HG03045 (cell line): Measurements from ENCODE around the gene ZNF581.

Experiments used
- ATAC-seq: cut with Tn5 transposase; IDR thresholded peaks from one replicate; pipeline ENCODE4 v1.9.1; 2021; ENCODE audit warnings: mild to moderate bottlenecking, moderate library complexity; ENCODE audit not compliant: unreplicated experiment

Gene ZNF581

DNA sequence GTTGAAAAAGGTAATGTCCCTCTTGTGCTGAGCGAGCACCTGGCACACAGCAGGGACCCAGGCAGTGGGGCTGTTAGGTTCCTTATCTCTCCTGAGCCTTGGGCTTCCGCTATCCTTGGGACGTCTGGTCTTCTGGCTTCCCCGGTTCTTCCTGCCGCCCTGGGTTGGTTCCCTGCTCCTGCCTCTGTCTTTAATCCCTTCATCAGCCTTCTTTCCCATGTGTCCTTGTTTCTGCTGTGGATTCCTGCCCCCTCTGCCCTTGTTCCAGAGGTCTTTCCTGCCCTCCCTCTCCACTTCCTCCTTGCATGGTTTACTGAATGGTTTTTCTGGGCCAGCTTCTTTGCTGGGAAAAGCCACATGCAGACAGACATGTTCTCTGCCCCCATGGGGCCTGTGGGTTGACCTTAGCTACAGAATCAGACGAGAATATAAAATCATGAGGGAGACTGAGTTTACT, 34.2 kb downstream of the ZNF581 start:
- ATAC-seq = no peak

DNA sequence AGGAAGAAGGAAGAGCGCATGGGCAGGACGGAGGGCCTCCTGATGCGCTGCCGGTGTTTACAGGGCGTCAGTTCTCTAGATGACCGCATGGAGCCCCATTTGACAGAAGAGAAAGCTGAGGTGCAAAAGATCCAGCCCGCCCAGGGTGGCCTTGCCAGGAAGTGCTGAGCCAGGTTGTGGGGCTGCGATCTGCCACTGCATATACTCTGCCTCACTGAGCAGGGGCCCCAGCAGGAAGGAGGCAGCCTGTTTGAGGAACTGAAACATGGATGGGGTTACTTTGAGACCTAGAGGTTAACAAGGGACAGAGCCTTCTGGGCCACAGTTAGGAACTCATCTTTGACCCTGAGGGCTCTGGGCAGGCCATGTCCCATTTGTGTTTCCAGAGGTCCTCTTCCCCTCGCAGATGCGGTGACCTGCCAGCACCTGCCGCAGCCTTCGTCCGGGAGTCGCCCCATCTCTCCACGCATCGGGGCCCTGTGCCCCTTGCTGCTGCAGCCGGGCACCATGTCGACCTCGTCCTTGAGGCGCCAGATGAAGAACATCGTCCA, 34.7 kb downstream of the ZNF581 start:
- peak; percentile 62 for ATAC-seq

DNA sequence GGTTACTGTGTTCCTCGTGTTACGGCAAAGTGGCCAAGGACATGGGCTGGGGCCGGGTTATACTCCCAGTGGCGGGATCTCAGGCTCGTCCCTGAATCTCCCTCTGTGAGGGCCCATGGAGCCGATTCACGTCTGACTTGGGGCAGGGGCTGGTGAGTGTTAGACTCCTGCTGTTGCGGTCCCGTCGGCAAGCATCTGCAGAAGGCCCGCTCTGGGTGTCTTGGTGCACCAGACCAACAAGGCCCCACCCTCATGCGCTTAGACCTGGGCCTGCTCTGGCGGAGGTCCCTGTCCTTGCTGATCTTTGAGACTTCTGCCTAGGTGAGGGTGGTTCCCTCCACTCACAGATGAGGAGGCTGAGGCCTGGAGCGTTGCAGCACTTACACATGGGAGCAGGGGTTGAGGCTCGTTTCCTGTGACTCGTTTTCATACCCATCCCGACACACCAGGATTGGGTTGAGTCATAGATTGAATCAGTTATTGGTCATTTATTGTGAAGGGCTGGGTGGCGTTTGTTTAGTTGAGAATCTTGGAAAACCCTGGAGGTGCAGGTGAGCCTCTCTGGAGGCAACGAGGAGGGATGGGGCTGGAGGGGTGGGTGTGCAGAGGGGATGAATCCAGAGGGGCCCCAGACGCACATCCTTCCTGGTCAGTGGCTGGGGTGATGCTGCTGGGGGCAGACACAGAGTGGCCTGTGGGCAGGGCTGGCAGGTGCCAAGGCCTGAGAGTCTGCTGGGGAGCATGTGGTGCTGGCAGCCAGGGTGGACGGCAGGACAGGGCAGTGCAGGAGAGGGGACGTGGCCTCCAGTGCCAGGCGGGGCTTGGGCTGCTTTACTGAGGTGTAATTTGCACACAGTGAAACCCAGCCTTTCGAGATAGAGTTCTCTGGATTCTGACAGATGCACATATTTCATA, 36.2 kb downstream of the ZNF581 start:
- ATAC-seq = no peak

DNA sequence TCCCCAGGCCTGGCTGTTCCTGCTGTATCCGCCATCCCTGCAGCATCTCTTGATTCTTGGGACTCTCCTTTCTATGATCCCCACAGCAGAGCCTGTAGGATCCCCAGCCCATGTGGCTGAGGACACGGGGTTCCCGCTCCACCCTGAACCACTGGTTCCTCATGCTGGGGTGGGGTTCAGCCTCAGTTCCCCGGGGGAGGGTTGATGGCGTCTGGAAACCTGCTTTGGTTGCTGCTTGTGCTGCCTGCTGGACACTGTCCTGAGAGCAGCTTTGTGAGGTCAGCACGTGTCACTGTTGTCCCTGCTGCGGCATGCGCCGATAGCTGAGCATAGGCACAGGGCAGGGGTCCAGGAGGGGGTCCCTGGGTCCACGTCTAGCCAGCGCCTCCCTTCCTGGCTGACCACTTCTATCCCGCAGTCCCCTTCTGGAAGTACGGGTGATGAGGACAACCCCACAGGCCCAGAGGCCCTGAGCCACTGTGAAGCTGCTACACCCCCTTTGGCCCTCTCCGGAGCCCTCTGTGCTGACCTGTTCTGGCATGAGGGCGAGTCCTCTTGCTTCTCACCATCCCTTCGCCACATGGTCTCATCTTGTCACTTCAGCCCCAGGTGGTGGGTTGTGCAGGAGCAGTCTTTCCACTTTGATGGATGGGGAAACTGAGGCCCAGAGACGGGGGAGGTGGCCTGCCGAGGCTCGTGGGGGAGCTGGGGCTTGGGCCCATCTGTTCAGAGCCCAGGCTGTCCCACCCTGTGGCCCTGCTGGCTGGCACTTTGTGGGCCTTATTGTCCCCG, 37.1 kb downstream of the ZNF581 start:
- no peak for ATAC-seq

DNA sequence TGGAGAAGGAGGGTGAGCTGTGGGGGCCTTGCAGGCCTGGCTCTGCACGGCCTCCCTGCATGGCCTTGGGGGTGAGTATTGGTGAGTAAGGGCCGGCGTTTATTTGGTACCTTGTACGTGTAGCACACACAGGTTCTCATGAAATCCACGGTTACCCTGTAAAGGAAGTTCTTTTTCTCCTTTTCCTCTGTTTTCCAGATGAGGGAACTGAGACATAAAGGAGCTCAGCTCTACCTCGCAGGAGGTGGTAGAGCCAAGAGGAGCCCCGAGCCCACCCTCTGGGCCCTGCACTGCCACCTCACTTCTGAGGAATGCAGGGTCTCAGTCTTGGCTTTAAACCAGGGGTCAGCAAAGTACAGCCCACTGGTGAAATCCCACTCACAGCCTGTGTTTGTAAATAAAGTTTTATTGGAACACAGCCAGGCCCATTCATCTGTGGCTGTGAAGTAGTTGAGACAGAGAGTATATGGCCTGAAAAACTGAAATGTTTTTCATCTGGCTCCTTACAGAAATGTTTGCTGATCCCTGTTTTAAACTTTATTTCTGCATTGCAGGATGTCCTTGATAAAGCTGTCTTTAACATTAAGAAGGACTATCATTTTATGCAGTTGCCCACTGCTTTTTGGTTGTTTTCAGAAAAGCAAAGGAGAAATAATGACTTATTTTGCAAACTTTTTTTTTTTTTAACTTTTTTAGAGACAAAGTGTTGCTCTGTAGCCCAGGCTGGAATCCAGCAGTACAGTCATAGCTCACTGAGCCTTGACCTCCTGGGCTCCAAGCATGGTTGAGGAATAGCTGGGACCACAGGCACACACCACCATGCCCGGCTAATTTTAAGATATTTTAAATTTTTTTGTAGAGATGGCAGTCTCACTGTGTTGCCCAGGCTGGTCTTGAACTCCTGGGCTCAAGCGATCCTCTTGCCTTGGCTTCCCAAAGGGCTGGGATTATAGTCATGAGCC, 38.0 kb downstream of the ZNF581 start:
- ATAC-seq = no peak

DNA sequence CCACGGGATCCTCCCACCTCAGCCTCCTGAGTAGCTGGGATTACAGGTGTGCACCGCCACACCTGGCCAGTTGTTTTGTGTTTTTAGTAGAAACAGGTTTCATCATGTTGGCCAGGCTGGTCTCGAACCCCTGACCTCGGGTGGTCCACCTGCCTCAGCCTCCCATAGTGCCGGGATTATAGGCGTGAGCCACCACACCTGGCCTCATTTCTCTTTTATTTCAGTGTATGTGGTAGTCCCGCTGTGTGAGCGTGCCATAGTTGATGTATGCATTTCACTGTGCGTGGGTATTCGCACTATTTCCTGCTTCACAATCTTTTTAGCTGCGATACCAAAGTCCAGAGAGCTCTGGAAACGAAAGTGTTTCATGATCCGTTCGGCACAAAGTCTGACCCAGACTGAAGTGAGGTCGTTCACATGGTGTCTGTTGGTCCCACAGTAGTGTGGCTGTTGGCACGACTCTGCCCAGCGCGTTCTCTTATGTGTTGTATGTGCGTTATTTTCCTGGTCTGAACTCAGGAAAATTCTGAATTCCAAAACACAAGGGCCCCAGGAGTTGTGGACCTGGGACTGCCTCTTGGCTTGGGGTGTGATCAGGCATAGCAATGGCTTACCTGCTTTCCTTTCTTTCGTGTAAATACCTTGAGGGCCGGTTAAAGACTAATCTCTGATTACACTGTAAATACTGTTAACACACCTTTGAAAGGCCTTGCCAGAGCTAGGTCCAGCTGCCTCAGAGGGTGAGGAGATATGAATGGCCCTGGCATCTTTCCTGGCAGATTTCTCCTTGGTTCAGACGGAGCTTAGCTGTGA, 40.2 kb downstream of the ZNF581 start:
- no peak for ATAC-seq

DNA sequence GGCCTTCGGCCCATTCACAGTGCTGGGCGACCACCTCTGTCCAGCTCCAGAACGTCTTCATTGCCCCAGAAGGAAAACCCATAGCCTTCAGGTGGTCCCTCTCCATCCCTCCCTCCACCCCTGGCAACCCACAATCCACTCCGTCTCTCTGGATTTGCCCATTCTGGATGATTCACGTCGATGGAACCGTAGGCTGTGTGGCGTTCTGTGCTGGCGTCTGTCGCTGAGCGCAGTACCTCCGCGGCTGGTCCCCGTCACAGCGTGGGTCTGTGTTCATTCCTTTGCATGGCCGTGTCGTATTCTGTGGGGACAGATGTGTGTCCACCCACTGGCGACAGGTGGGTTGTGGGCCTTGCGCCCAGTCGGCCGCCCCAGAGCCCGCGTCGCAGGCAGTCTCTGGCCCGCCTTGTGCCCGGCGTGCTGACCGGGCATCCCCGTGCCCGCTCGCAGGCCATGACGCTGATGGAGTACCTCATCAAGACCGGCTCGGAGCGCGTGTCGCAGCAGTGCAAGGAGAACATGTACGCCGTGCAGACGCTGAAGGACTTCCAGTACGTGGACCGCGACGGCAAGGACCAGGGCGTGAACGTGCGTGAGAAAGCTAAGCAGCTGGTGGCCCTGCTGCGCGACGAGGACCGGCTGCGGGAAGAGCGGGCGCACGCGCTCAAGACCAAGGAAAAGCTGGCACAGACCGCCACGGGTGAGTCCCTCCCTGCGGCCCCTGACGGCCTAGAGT, 41.7 kb downstream of the ZNF581 start:
- ATAC-seq = no peak

DNA sequence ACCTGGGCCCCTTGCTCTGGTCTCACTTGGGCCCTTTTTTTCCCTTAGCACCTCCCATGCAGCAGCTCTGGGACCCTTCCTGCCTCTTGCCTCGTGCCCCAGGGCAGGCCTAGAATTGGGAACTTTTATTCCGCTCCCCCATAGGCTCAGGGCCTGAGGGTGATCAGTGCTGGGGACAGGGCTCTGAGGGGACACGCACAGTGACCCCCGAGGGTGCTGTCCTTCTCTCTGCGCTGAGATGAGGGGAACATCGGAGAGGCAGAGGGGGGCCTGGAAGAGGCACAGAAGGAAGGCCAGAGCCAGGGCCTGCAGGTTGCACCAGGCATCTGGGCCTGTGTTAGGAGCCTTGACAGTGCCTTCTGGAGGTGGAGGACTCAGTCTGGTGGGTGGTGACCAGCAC, 42.3 kb downstream of the ZNF581 start:
- no peak for ATAC-seq

DNA sequence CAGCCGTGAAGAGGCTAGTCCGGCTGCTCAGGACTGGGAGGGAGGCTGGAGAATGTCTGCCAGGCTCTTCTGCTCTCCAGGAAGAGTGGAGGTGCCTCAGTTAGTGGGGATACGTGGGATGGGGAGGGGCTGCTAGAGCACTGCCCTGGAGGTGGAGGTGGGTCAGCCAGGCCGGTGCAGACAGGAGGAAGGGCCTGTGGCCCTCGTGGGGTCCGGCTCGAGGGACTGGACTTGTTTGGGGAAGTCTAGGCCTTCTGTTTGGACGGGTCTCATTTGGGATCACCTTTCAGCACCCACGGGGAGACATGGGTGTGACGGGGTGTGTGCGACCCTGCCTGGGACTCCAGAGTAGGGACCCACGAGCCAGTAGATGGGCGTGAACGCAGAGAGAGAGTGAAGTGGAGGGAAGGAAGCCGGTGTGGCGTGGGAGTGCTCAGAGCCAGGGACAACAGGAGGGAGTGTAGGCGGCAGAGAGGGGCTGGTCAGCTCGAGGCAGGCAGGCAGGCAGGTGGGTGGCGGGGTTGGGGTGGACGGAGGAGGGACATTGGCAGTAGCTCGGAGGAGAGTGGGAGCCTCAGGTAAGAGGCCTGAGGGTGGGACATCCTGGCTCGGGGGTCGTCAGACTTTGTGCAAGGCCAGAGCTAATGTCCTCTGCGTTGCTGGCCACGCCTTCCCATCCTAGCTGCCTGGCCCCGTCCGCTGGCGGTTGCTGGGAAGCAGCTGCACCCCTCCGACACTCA, 43.0 kb downstream of the ZNF581 start:
- no peak for ATAC-seq

DNA sequence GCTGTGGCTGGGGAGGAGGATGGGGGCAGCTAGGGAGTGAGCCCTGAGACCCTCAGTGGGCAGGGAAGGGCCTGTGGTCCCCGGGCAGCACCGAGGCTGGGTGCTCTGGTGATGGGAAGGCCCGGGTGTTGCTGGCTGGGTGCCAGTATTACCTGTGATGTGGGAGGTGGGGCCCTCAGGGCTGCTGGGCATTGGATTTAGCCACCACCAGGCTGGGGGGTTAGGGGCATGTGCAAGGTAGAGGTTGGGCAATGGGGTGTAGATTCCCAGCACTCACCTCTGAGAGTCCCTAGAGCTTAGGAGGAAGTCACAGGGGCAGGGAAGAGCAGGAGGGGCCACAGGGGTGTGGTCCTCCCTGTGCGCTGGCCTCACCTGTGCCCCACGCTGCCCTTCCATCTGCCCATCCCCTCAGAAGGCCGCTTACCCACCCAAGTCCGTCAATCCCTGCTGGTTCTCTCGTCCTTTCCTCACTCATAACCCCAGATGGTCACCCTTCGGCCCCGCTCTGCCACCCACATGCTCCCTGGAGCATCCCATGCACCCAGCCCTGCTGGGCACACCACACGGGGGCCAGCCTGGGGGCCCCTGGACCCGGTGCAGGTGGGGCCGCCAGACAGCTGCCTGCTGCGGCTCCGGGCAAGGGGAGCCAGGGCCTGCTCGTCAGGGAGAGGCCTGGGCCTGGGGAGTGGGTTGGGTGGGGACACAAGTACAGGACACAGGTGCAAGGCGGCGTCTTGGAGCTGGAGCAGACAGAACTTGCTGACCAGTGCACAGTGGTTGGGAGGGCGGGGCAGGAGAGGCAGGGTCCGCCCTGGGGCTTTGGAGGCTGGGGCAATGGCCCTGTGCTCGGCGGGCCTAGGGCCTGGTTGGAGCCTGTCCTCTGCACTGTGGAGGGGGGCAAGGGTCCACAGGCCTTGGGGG, 44.1 kb downstream of the ZNF581 start:
- ATAC-seq = no peak

DNA sequence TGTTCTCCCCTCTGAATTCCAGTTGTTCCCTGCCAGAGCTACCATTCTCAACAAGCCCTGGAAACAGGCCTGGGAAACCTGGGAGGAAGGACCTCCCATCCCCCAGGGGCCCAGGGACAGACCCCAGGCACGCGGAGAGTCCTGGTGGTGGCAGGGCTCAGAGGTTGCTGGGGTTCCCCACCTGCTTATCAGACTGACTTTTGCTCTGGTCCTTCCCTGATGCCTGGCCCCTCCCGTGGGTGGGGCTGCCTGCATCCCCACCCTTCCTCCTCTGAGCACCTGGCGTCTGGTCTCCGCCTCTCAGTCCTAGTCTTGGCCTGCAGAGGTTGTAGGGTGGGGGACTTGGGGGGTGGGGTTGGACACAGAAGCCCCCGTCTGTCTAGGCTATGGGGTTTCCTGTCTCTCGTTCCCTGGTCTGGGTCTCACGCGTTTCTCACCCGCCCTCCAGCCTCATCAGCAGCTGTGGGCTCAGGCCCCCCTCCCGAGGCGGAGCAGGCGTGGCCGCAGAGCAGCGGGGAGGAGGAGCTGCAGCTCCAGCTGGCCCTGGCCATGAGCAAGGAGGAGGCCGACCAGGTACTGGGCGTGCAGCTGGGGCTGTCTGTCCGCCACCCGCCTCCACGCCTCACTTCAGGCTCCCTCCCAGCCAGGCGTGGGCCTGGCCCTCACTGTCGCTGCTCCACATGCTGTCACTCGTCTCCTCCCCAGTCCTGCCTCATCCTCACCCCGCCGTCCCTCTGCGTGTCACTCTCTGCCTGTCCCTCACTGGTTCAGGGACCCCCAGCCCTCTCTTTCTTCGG, 45.2 kb downstream of the ZNF581 start:
- no peak for ATAC-seq

DNA sequence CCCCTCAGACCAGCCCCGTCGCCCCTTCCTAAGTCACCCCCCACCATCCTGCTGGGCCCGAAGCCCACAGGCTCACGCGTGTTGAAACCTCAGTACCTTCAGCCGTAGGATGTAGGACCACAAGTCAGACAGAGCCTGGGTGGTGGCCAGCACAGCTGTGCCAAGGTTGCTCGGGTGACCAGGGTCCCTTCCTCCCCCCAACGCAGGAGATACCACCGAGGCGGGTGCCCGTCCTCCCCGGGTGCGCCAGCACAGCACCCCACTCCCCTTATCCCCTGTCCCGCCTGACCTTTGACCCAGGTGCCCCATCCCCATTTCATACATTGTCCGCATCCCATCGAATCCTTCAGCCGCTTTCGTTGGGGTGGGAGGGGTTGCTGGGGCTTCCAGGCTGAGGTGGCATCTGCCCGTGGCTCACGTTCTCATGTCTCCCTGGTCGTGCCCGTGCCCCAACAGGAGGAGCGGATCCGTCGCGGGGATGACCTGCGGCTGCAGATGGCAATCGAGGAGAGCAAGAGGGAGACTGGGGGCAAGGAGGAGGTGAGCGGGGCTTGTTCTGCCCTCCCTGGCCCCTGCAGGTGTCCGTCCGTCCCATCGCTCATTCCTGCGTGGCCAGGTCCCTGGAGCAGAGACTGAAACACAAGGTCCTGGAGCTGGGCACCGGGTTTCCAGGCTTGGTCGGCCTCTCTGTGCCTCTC, 46.1 kb downstream of the ZNF581 start:
- ATAC-seq = no peak

DNA sequence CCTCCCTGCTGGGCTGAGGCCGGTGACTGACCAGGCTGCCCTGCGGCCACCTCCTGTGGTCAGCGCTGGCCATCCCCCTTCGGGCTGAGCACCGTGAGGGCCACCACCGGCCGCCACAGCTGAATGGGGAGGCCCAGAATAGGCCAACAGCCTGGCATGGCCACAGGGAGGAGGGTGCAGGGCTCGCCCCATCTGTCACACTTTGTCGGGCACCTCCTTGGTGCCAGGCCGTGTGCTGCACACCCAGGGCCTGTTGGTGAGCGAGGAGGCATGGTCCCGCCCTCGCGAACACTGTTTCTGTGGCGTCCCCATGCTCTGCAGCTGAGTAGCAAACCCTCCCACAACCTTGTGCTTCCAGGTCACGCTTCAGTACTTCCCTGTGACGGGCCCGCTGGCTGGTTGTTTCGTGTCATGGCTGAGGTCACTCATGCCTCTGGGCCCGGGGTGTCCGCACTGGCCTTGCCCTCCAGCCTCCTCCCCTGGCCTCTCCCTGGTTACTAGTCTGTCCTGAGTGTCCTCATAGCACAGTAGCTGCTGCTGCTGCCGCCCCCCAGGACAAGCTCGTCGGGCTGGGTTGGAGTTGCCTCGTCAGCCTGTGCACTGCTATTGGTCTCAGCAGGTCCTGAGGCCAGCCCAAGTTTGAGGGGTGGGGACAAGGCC, 46.8 kb downstream of the ZNF581 start:
- no peak for ATAC-seq

DNA sequence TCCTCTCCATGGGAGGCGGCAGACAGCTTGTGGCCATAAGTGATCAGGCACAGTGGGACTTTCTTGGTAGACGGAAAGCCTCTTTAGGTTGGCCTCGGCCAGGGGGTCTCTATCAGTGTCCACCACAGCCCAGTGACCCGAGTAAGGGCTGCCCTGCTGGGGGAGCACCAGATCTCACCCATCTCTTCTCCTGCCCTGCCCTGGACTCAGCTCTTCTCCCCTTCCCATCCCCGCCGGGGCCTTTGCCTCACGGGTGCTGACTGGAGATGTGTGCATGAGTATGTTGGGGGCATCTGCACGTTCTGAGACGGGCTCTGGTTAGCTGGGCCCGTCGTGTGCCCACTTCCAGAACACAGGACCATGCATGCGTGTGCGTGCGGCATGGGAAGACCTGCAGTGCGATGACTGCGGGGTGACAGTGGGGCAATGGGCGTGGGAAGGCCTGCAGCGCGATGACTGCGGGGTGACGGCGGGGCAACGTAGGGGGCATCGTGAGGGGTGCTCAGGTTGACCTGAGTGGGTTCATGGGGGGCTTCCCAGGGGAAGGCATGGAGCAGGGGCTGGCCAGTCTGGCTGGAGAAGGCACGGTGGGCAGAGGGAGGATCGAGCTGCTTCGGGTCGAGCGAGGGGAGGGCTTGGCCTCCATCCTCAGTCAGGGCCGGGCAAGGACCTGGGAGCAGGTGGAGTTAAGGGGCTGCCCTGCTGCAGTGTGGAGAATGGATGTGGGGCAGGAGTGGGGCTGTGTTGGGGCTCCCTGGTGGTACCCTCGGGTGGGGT, 47.5 kb downstream of the ZNF581 start:
- no peak for ATAC-seq
